Tibial nerve (tissue), 4 donors: ENCODE data around the gene LY86. TPM values are rescaled to one million over a fixed set of nuclear protein-coding genes. Genes with fewer than 3 reads are reported as not detected.
"Not testable (repeated sequence)": the region's sequence is repeated elsewhere in the genome, so short reads cannot be mapped to it uniquely, and the experiment has no call there.

Experiments used
- DNase-seq, 2 donors: peaks; one replicate each; pipeline ENCODE4 v3.0.0-alpha.2; 2019; ENCODE audit warnings: low spot score in 2 of 2
- H3K27ac ChIP-seq, 4 donors: fragments of 200-600 bp; sonication (generic) in 3 of 4; one replicate each; pipeline ENCODE4 v1.5.1; 2017 to 2019; ENCODE audit warnings: mild to moderate bottlenecking in 1 of 4
- H3K27me3 ChIP-seq, 2 donors: fragments of 200-600 bp; sonication (generic) in 1 of 2; one replicate each; pipeline versions ENCODE4 v1.5.1 to v1.6.0; 2017 to 2019
- H3K36me3 ChIP-seq, 3 donors: fragments of 200-600 bp; sonication (generic); one replicate each; pipeline ENCODE4 v1.5.1; 2018 to 2019
- H3K4me1 ChIP-seq, 4 donors: fragments of 200-600 bp; sonication (generic) in 3 of 4; one replicate each; pipeline ENCODE4 v1.5.1; 2017 to 2019
- H3K4me3 ChIP-seq, 4 donors: fragments of 200-600 bp; sonication (generic) in 3 of 4; one replicate each; pipeline ENCODE4 v1.5.1; 2017 to 2019; ENCODE audit warnings: mild to moderate bottlenecking in 1 of 4, moderate library complexity in 1 of 4
- H3K9me3 ChIP-seq, 4 donors: fragments of 200-600 bp; sonication (generic) in 3 of 4; one replicate each; pipeline ENCODE4 v1.5.1; 2017 to 2019
- EP300 ChIP-seq, 2 donors: sonication (generic); formaldehyde crosslinking; IDR thresholded peaks; one replicate each; pipeline ENCODE4 v1.6.1; 2017; ENCODE audit warnings: antibody characterized with exemption in 2 of 2, mild to moderate bottlenecking in 1 of 2
- POLR2A ChIP-seq, 2 donors: fragments of 450-650 bp; IDR thresholded peaks; one replicate each; pipeline ENCODE4 v1.6.1; 2017; ENCODE audit warnings: antibody characterized with exemption in 2 of 2, mild to moderate bottlenecking in 2 of 2, moderate library complexity in 2 of 2
- WGBS, 2 donors: methylation state at CpG; one replicate each; pipeline ENCODE4 v1.1.5; 2018; 5-methylcytosine and 5-hydroxymethylcytosine counted together
- total RNA-seq, 4 donors: library from RNA; depleted of rRNA; stranded (reverse); fragments of >200 nt; gene quantifications; one replicate each; pipeline ENCODE4 v1.1.0, GENCODE V29; 2016
- TF ChIP-seq, protein P1 (sequence below), 5 experiments: fragments of 200-600 bp in 3 of 5; fragments of 450-650 bp in 2 of 5; sonication (generic) in 3 of 5; IDR thresholded peaks; one replicate each; pipeline ENCODE4 v1.5.1; 2016 to 2019; ENCODE audit warnings: antibody characterized with exemption in 5 of 5, mild to moderate bottlenecking in 3 of 5, moderate library complexity in 2 of 5

The LY86 gene
- total RNA-seq, 4 donors from 2014 or later = 0.60 to 8.3 (median 4.5) TPM

DNA sequence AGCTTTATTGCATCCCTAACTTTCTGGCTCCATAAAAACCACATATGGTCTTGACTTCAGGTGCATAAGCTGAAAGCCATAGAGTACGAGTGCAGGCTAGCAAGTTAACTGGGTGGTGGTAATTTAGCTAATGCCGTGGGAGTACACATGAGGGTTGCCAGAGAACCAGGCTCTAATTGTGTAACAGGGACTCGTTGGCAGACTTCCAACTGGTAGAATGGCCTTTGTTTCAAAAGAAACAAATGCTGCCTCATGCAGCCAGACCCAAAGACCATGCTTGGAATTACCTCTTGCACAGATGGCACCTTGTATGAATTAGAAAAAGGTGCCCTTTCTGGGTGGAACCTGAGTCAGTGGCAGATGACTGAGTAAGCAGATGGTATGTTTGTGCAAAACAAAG lies 73.2 kb downstream of the LY86 start:
- DNase-seq = peak in 1 of 2 donors; percentile 78
- no peaks in the 10 kb centered on the region for H3K27me3 ChIP-seq
- TF ChIP-seq POLR2A (IDR thresholded peaks at IDR 0.05) (no peak), EP300 (IDR thresholded peaks at IDR 0.05) (peak in 1 of 2 donors; percentile 54)
- no peaks in the 10 kb centered on the region for H3K9me3 ChIP-seq
- WGBS, 2 donors = 17 to 20% methylated on average over 3 of the region's 3 CpGs
- no peak overlapping the region for H3K27ac ChIP-seq
- H3K4me3 ChIP-seq = no peak overlapping the region
- no peaks in the 10 kb centered on the region for H3K36me3 ChIP-seq
- peaks cover 0 to 11% (median 2%) of the 10 kb centered on the region in 4 donors for H3K4me1 ChIP-seq

DNA sequence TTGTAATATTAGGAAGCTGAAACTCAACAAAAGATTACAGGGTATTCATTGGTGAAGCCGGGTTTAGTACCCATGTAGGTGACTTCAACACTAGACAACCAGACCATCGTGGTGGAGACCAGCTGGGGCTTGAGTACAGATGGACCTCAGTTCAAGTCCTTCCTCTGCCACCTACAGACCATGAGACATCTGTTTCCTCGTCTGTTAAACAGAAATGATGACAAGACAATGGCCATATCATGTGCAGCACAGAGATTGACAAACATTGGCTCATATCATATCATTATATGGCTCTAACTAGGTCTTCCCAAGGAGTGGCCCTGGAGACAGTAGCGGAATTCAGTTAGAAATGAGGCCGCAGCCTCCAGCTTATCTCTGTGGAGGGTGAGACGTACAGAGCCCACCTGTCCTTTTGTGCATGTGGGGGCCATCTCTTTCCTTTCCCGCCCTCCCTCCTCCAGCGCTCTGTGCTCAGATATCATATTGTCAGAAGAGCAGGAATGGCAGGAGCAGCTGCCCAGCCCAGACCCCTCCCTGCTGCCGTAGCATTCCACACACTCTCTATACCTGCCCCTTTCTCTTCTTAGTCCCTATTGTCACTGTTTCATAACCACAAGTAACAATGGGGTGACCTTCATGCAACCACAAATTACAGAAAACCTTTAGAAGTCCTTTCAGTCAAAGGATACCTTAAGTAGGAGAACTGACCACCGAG lies 75.1 kb downstream of the LY86 start:
- peaks cover 0 to 11% (median 2%) of the 10 kb centered on the region in 4 donors for H3K4me1 ChIP-seq
- DNase-seq = no peak
- H3K36me3 ChIP-seq = no peaks in the 10 kb centered on the region
- no peak overlapping the region for H3K4me3 ChIP-seq
- TF ChIP-seq EP300 (IDR thresholded peaks at IDR 0.05) (no peak), POLR2A (IDR thresholded peaks at IDR 0.05) (no peak)
- TF ChIP-seq, protein P1, sequence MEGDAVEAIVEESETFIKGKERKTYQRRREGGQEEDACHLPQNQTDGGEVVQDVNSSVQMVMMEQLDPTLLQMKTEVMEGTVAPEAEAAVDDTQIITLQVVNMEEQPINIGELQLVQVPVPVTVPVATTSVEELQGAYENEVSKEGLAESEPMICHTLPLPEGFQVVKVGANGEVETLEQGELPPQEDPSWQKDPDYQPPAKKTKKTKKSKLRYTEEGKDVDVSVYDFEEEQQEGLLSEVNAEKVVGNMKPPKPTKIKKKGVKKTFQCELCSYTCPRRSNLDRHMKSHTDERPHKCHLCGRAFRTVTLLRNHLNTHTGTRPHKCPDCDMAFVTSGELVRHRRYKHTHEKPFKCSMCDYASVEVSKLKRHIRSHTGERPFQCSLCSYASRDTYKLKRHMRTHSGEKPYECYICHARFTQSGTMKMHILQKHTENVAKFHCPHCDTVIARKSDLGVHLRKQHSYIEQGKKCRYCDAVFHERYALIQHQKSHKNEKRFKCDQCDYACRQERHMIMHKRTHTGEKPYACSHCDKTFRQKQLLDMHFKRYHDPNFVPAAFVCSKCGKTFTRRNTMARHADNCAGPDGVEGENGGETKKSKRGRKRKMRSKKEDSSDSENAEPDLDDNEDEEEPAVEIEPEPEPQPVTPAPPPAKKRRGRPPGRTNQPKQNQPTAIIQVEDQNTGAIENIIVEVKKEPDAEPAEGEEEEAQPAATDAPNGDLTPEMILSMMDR (IDR thresholded peaks at IDR 0.05) = no peak
- no peaks in the 10 kb centered on the region for H3K9me3 ChIP-seq
- no peak overlapping the region for H3K27ac ChIP-seq
- 91 to 94% methylated on average over 10 of the region's 10 CpGs for WGBS, 2 donors
- H3K27me3 ChIP-seq = no peaks in the 10 kb centered on the region

DNA sequence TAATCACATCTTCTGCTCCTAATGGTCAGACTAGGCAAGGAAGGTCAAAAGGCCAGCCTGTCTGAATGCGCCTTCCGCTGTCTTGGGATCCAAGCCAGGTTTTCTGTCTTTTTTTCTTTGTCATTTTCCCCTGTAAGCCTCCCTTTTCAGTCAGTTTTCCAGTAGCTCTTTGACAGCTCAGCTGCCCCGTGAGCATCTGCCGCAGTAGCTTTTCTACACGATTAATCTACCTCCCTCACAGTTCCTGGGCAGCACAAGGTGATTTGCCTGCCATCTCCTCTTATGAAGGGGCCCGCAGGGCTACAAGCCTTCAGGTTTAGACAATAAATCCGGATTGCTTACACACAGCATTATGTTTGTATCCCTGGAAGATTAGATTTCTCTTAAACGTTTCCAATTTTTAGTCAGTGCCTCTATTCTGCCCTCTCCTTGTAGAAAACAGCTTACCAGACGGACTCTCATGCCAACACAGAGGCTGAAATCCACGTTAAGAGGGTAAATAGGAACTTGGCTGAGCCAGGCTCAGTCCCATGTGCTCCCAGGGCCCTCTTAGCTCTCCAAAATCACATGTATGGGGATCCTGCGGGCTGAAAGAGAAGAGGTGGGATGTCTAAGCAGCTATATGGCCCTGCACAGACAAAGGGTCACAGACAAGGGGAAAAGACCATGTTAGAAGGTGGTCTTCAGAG lies 77.2 kb downstream of the LY86 start:
- no peak for TF ChIP-seq EP300 (IDR thresholded peaks at IDR 0.05)
- TF ChIP-seq, protein P1 (IDR thresholded peaks at IDR 0.05) = no peak
- TF ChIP-seq POLR2A (IDR thresholded peaks at IDR 0.05) = no peak
- Histone ChIP-seq H3K9me3 (no peaks in the 10 kb centered on the region), H3K4me1 (peaks cover 0 to 11% (median 0%) of the 10 kb centered on the region in 4 donors), H3K27me3 (no peaks in the 10 kb centered on the region), H3K4me3 (no peak overlapping the region), H3K36me3 (no peaks in the 10 kb centered on the region), H3K27ac (no peak overlapping the region)
- WGBS, 2 donors = 49 to 54% methylated on average over 11 of the region's 11 CpGs
- DNase-seq = no peak

DNA sequence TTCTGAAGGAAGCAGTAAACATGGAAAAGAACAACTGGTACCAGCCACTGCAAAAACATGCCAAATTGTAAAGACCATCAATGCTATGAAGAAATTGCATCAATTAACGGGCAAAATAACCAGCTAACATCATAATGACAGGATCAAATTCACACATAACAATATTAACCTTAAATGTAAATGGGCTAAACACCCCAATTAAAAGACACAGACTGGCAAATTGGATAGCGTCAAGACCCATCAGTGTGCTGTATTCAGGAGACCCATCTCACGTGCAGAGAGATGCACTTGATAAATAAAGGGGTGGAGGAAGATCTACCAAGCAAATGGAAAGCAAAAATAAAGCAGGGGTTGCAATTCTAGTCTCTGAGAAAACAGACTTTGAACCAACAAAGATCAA lies 81.6 kb downstream of the LY86 start:
- 88 to 92% methylated on average over 3 of the region's 3 CpGs for WGBS, 2 donors
- not testable (repeated sequence) for DNase-seq, H3K27me3 ChIP-seq, H3K9me3 ChIP-seq, H3K36me3 ChIP-seq, H3K4me1 ChIP-seq, H3K27ac ChIP-seq, H3K4me3 ChIP-seq

DNA sequence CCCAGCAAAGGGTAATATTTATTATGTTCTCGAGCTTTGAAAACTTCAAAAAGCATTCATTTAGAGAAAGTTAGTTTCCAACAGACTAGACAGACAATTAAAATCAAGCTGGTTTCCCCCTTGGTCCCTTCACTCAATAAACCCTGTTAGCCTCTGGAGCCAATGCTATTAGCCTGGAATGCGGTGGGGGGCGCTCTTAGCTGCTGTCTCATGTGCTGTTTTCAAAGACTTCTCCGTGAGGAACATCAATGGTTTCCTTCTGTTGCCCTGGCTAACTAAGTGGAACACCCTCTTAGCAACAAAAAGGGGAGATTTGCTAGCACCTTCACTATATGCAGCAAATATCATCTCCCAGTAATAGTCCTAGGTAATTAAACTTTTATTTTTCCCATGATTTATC lies 86.4 kb downstream of the LY86 start:
- 32 to 49% methylated on average over 4 of the region's 4 CpGs for WGBS, 2 donors
- no peak for DNase-seq
- no peak overlapping the region for H3K4me3 ChIP-seq
- no peaks in the 10 kb centered on the region for H3K36me3 ChIP-seq
- peaks cover 0 to 14% (median 0%) of the 10 kb centered on the region in 4 donors for H3K4me1 ChIP-seq
- H3K9me3 ChIP-seq = no peaks in the 10 kb centered on the region
- TF ChIP-seq EP300 (IDR thresholded peaks at IDR 0.05) = no peak
- TF ChIP-seq POLR2A (IDR thresholded peaks at IDR 0.05) = no peak
- TF ChIP-seq, protein P1 (IDR thresholded peaks at IDR 0.05) = no peak
- H3K27ac ChIP-seq = no peak overlapping the region
- no peaks in the 10 kb centered on the region for H3K27me3 ChIP-seq

GRCh38 chr6:6676910-6677441 lies 88.5 kb downstream of the LY86 start:
- WGBS, 2 donors = 13 to 19% methylated on average over 7 of the region's 7 CpGs
- peak; percentile 82 to 97 for DNase-seq
- peak overlapping the region in 1 of 4 donors; percentile 3 for H3K27ac ChIP-seq

More at GRCh38 chr6:6676910-6677441, 88.5 kb downstream of the LY86 start:
- Histone ChIP-seq H3K9me3 (no peaks in the 10 kb centered on the region), H3K4me1 (peaks cover 0 to 14% (median 0%) of the 10 kb centered on the region in 4 donors), H3K27me3 (no peaks in the 10 kb centered on the region), H3K4me3 (no peak overlapping the region), H3K36me3 (no peaks in the 10 kb centered on the region)
- TF ChIP-seq, protein P1 (IDR thresholded peaks at IDR 0.05) = peak; percentile 89 to 98 (median 94)
- no peak for TF ChIP-seq POLR2A (IDR thresholded peaks at IDR 0.05)
- peak in 1 of 2 donors; percentile 55 for TF ChIP-seq EP300 (IDR thresholded peaks at IDR 0.05)
